Measurements from ENCODE around the gene JADE2. TPM values are rescaled to one million over a fixed set of nuclear protein-coding genes. Genes with fewer than 3 reads are reported as not detected.
A peak's percentile ranks its signal among the peaks of the same experiment; 100 is the strongest.

Gene JADE2
- total RNA-seq, 2 donors from 2014 or later: 37.5 to 47.6 TPM

DNA sequence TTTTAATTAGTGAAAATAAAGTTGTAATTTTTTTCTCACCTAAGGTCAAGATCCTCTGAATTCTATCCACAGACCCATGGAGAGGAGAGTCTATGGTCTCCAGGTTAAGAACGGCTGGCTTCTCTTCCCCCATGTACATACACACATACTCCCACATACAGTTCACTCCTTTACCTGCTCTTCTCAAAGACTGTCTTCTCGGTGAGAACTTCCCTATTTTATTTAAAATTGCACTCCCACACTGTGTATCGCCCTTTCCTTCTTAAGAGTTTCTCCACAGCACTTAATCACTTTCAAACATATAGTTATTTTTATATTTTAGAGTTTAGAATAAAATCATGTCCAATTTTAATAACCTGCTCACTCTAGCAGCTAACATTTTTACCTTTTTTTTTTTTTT lies 3.6 kb upstream of the JADE2 start:
- DNase-seq (ENCODE audit: low spot score): no peak
- no peaks in the 10 kb centered on the region for H3K27me3 ChIP-seq
- peaks cover 0 to 5% of the 10 kb centered on the region in 2 donors for H3K4me1 ChIP-seq
- TF ChIP-seq, protein P1, sequence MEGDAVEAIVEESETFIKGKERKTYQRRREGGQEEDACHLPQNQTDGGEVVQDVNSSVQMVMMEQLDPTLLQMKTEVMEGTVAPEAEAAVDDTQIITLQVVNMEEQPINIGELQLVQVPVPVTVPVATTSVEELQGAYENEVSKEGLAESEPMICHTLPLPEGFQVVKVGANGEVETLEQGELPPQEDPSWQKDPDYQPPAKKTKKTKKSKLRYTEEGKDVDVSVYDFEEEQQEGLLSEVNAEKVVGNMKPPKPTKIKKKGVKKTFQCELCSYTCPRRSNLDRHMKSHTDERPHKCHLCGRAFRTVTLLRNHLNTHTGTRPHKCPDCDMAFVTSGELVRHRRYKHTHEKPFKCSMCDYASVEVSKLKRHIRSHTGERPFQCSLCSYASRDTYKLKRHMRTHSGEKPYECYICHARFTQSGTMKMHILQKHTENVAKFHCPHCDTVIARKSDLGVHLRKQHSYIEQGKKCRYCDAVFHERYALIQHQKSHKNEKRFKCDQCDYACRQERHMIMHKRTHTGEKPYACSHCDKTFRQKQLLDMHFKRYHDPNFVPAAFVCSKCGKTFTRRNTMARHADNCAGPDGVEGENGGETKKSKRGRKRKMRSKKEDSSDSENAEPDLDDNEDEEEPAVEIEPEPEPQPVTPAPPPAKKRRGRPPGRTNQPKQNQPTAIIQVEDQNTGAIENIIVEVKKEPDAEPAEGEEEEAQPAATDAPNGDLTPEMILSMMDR (IDR thresholded peaks at IDR 0.05): no peak
- no peaks in the 10 kb centered on the region for H3K36me3 ChIP-seq
- H3K4me3 ChIP-seq: no peak overlapping the region
- H3K27ac ChIP-seq: no peak overlapping the region
- no peaks in the 10 kb centered on the region for H3K9me3 ChIP-seq

GRCh38 chr5:134523543-134524271 lies 1.8 kb upstream of the JADE2 start:
- peaks cover 0 to 16% of the 10 kb centered on the region in 2 donors for H3K4me1 ChIP-seq
- peak overlapping the region; percentile 98 to 100 for H3K27ac ChIP-seq
- TF ChIP-seq, protein P1 (IDR thresholded peaks at IDR 0.05): no peak
- peak overlapping the region; percentile 80 to 90 for H3K4me3 ChIP-seq
- no peaks in the 10 kb centered on the region for H3K9me3 ChIP-seq
- DNase-seq (ENCODE audit: low spot score): no peak
- no peaks in the 10 kb centered on the region for H3K27me3 ChIP-seq
- H3K36me3 ChIP-seq: no peaks in the 10 kb centered on the region

DNA sequence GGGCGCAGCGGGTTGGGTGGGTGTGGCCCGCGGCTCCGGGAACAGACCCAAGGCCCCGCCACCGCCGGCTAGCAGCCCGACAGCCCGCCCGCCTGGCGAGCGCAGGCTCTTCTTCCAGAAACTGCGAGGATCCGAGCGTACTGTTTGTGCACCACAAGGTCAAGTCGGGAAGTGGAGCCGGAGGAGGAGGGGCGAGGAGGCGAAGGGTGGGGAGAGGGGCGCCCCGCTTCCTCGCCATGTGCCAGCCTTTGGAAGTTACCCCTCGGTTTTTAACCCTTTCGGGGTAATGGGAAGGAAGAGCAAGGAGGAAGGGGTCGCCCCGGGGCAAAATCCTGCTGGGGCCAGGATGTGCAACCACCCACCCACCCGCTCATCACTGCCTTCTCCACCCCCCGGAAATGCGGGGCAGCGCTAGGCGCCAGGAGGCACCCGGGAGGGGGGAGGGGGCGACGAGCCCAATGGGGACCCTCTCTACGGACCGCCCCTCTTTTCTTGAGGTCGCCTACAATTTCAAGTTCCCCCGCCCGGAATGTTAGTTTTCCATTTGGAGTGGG lies 1.1 kb upstream of the JADE2 start:
- TF ChIP-seq, protein P1 (IDR thresholded peaks at IDR 0.05): no peak
- H3K9me3 ChIP-seq: no peaks in the 10 kb centered on the region
- peak; percentile 92 for DNase-seq (ENCODE audit: low spot score)

GRCh38 chr5:134525683-134526482 lies 413 bp downstream of the JADE2 start:
- H3K36me3 ChIP-seq: no peaks in the 10 kb centered on the region
- peak overlapping the region; percentile 98 to 100 for H3K27ac ChIP-seq
- peak; percentile 75 for DNase-seq (ENCODE audit: low spot score)
- H3K27me3 ChIP-seq: no peaks in the 10 kb centered on the region
- peaks cover 0 to 38% of the 10 kb centered on the region in 2 donors for H3K4me1 ChIP-seq
- H3K9me3 ChIP-seq: no peaks in the 10 kb centered on the region
- peak overlapping the region; percentile 80 to 90 for H3K4me3 ChIP-seq
- TF ChIP-seq, protein P1 (IDR thresholded peaks at IDR 0.05): no peak

More for the DNA sequence above, 1.1 kb upstream of the JADE2 start:
- no peaks in the 10 kb centered on the region for H3K27me3 ChIP-seq
- H3K36me3 ChIP-seq: no peaks in the 10 kb centered on the region
- peak overlapping the region; percentile 80 to 90 for H3K4me3 ChIP-seq
- peaks cover 0 to 23% of the 10 kb centered on the region in 2 donors for H3K4me1 ChIP-seq
- H3K27ac ChIP-seq: peak overlapping the region; percentile 98 to 100

DNA sequence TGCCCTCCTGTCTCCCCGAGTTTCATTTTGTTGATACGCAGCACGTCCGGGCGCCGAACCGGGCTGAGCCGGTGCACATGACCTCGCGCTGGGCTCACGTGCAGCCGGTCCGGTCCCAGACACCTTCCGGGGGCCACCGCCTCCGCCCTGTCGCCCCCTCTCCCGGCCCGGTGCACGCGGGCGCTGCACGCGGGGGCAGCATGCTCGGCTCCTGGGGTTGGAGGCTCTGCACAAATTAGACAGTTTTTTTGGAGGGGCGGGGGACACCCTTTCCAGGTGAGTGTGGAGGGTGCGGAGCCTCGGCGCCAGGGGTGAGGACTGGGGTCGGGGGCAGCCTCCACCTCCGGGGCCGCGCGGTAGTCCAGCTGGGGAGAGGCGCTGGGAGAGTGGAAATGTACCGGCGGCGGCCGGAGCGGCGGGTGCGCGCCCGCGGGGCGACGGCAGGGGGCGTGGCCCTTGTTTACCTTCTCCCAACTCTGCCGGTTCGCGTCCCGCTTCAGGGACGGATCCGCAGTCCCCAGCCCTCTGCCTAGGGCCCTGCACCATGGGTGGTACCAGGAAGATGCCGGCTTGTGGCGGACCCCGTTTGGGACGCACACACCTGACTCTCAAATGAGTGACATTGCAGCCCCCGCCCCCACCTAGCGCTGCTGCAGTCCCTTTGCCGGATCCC lies 1.1 kb downstream of the JADE2 start:
- DNase-seq (ENCODE audit: low spot score): peak; percentile 84
- no peaks in the 10 kb centered on the region for H3K27me3 ChIP-seq
- peaks cover 0 to 45% of the 10 kb centered on the region in 2 donors for H3K4me1 ChIP-seq
- H3K27ac ChIP-seq: peak overlapping the region; percentile 98 to 100
- H3K36me3 ChIP-seq: no peaks in the 10 kb centered on the region
- H3K4me3 ChIP-seq: peak overlapping the region; percentile 80 to 90
- H3K9me3 ChIP-seq: no peaks in the 10 kb centered on the region
- TF ChIP-seq, protein P1 (IDR thresholded peaks at IDR 0.05): peak; percentile 58 to 66
